ENCODE results near the gene VHLL. TPM values are rescaled to one million over a fixed set of nuclear protein-coding genes. Genes with fewer than 3 reads are reported as not detected.

The VHLL gene
- total and polyA plus RNA-seq, 4 donors = 0.67 TPM; not detected in 3

GRCh38 chr1:156268336-156268735, 30.8 kb downstream of the VHLL start:
- Histone ChIP-seq H3K27me3 (ENCODE audit: control insufficient read depth in 4 of 4, insufficient read depth in 4 of 4, low read length in 3 of 4) (no peaks in the 10 kb centered on the region), H3K36me3 (ENCODE audit: control insufficient read depth in 4 of 4, insufficient read depth in 3 of 4, low read depth in 1 of 4, low read length in 3 of 4) (peaks cover 14 to 78% (median 59%) of the 10 kb centered on the region in 4 donors), H3K4me1 (ENCODE audit: control insufficient read depth in 4 of 4, insufficient read depth in 4 of 4, low read length in 3 of 4) (peaks cover 0 to 13% (median 12%) of the 10 kb centered on the region in 4 donors), H3K9me3 (ENCODE audit: control insufficient read depth in 4 of 4, low read length in 3 of 4) (no peaks in the 10 kb centered on the region), H3K9ac (ENCODE audit: low read depth in 1 of 2, low read length in 2 of 2) (no peak overlapping the region), H3K27ac (ENCODE audit: low read depth in 1 of 2, low read length in 2 of 2) (no peak overlapping the region), H3K4me3 (ENCODE audit: low read depth in 1 of 3, low read length in 3 of 3) (no peak overlapping the region)
- no peak for TF ChIP-seq RXRA (IDR thresholded peaks at IDR 0.05)
- no peak for TF ChIP-seq EGR1 (IDR thresholded peaks at IDR 0.05; ENCODE audit: low read depth in 2 of 2)
- TF ChIP-seq ZBTB33 (IDR thresholded peaks at IDR 0.05) = no peak
- TF ChIP-seq HNF4G (IDR thresholded peaks at IDR 0.05) = no peak
- no peak for TF ChIP-seq RAD21 (IDR thresholded peaks at IDR 0.05)
- no peak for TF ChIP-seq MAX (IDR thresholded peaks at IDR 0.05)
- TF ChIP-seq FOXA2 (IDR thresholded peaks at IDR 0.05) = no peak
- TF ChIP-seq JUND (IDR thresholded peaks at IDR 0.05) = no peak
- TF ChIP-seq, protein P1, sequence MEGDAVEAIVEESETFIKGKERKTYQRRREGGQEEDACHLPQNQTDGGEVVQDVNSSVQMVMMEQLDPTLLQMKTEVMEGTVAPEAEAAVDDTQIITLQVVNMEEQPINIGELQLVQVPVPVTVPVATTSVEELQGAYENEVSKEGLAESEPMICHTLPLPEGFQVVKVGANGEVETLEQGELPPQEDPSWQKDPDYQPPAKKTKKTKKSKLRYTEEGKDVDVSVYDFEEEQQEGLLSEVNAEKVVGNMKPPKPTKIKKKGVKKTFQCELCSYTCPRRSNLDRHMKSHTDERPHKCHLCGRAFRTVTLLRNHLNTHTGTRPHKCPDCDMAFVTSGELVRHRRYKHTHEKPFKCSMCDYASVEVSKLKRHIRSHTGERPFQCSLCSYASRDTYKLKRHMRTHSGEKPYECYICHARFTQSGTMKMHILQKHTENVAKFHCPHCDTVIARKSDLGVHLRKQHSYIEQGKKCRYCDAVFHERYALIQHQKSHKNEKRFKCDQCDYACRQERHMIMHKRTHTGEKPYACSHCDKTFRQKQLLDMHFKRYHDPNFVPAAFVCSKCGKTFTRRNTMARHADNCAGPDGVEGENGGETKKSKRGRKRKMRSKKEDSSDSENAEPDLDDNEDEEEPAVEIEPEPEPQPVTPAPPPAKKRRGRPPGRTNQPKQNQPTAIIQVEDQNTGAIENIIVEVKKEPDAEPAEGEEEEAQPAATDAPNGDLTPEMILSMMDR (IDR thresholded peaks at IDR 0.05; ENCODE audit: low read depth, low read length, missing input control) = no peak
- no peak for TF ChIP-seq GABPA (IDR thresholded peaks at IDR 0.05 in 1 of 2, conservative IDR thresholded peaks at IDR 0.05 in 1 of 2)
- WGBS = 97% methylated on average over 4 of the region's 4 CpGs
- DNase-seq (ENCODE audit: low spot score) = no peak

DNA sequence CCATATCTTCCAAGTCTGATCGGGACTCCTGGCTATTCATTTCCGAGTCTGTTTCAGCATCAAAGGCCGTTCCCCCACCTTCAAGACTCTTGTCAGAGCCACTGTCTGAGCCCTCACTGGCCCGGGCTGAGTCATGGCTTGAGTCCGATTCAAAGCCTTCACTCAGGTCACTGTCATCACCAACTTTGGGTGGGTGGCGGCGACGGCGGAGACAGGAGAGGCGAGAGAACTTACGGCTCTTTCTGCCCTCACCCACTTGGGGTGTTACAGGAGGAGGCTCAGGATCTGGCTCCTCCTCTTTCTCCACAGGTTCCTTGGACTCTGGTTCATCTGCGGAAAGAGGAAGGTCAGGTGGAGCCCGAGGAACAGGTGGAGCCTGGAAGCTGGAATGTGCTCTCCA, 33.1 kb downstream of the VHLL start:
- no peak for DNase-seq (ENCODE audit: low spot score)
- H3K9ac ChIP-seq (ENCODE audit: low read depth in 1 of 2, low read length in 2 of 2) = no peak overlapping the region
- H3K27ac ChIP-seq (ENCODE audit: low read depth in 1 of 2, low read length in 2 of 2) = no peak overlapping the region
- WGBS = 96% methylated on average over 13 of the region's 13 CpGs
- no peaks in the 10 kb centered on the region for H3K27me3 ChIP-seq (ENCODE audit: control insufficient read depth in 4 of 4, insufficient read depth in 4 of 4, low read length in 3 of 4)
- TF ChIP-seq NR2F2 (IDR thresholded peaks at IDR 0.05) = no peak
- TF ChIP-seq EGR1 (IDR thresholded peaks at IDR 0.05; ENCODE audit: low read depth in 2 of 2) = no peak
- no peak for TF ChIP-seq YY1 (IDR thresholded peaks at IDR 0.05)
- TF ChIP-seq HNF4A (conservative IDR thresholded peaks at IDR 0.05) = no peak
- no peak for TF ChIP-seq RAD21 (IDR thresholded peaks at IDR 0.05)
- no peak for TF ChIP-seq JUND (IDR thresholded peaks at IDR 0.05)
- TF ChIP-seq, protein P2, sequence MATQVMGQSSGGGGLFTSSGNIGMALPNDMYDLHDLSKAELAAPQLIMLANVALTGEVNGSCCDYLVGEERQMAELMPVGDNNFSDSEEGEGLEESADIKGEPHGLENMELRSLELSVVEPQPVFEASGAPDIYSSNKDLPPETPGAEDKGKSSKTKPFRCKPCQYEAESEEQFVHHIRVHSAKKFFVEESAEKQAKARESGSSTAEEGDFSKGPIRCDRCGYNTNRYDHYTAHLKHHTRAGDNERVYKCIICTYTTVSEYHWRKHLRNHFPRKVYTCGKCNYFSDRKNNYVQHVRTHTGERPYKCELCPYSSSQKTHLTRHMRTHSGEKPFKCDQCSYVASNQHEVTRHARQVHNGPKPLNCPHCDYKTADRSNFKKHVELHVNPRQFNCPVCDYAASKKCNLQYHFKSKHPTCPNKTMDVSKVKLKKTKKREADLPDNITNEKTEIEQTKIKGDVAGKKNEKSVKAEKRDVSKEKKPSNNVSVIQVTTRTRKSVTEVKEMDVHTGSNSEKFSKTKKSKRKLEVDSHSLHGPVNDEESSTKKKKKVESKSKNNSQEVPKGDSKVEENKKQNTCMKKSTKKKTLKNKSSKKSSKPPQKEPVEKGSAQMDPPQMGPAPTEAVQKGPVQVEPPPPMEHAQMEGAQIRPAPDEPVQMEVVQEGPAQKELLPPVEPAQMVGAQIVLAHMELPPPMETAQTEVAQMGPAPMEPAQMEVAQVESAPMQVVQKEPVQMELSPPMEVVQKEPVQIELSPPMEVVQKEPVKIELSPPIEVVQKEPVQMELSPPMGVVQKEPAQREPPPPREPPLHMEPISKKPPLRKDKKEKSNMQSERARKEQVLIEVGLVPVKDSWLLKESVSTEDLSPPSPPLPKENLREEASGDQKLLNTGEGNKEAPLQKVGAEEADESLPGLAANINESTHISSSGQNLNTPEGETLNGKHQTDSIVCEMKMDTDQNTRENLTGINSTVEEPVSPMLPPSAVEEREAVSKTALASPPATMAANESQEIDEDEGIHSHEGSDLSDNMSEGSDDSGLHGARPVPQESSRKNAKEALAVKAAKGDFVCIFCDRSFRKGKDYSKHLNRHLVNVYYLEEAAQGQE (IDR thresholded peaks at IDR 0.05) = no peak
- TF ChIP-seq FOXA2 (IDR thresholded peaks at IDR 0.05) = no peak
- TF ChIP-seq FOXA1 (IDR thresholded peaks at IDR 0.05) = no peak
- TF ChIP-seq HNF4G (IDR thresholded peaks at IDR 0.05) = no peak
- no peak for TF ChIP-seq RXRA (IDR thresholded peaks at IDR 0.05)
- no peak for TF ChIP-seq SP1 (IDR thresholded peaks at IDR 0.05)
- TF ChIP-seq, protein P1 (IDR thresholded peaks at IDR 0.05; ENCODE audit: low read depth, low read length, missing input control) = no peak
- TF ChIP-seq GABPA (IDR thresholded peaks at IDR 0.05 in 1 of 2, conservative IDR thresholded peaks at IDR 0.05 in 1 of 2) = no peak
- no peak overlapping the region for H3K4me3 ChIP-seq (ENCODE audit: low read depth in 1 of 3, low read length in 3 of 3)
- H3K4me1 ChIP-seq (ENCODE audit: control insufficient read depth in 4 of 4, insufficient read depth in 4 of 4, low read length in 3 of 4) = peaks cover 0 to 4% (median 2%) of the 10 kb centered on the region in 4 donors
- no peaks in the 10 kb centered on the region for H3K9me3 ChIP-seq (ENCODE audit: control insufficient read depth in 4 of 4, low read length in 3 of 4)
- H3K36me3 ChIP-seq (ENCODE audit: control insufficient read depth in 4 of 4, insufficient read depth in 3 of 4, low read depth in 1 of 4, low read length in 3 of 4) = peaks cover 16 to 76% (median 61%) of the 10 kb centered on the region in 4 donors
